ENCODE results near the gene ACTMAP. TPM values are rescaled to one million over a fixed set of nuclear protein-coding genes. Genes with fewer than 3 reads are reported as not detected.
A peak's percentile ranks its signal among the peaks of the same experiment; 100 is the strongest.

ACTMAP gene
- polyA plus RNA-seq (2012; ENCODE audit: insufficient read depth, insufficient read length, low read depth) = 21.1 TPM

DNA sequence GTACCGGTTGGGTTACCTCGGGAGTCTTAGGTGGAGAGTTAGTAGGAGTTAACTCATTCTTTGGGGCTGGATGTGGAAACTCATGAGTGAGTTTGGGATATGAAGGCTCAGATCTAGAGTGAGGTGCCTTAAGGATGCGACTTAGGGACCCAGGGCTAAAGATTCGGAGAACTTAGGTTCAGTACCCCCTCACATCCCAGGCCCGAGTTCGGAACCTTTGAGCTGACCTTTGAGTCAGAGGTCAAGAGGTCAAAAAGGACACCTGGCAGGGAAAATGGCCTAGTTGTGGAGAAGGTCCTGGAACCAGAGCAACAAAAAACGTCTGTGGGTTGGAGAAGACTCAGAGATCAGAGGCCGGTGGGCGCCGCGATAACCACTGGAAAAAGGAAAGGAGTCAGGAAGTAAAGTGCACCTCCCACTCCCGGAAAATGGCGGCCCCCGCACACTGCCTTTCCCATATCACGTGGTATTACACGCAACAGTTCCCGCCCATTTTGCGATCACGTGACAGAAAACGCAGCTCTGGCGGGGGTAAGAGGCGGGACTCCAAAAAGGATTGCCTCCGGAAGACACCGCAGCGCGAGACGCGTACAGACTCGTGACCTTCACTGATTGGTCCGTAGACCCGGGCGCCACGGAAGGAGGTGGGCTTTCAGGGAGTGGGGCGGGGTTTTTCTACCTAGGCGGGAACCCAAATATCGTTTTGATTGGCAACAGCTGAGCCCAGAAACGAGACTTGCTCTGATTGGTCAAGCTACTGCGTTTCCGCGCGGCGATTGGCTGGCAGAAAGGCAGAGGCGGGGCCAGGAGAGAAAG lies at the start of gene ACTMAP:
ACTMAP (minus strand) TSS at position 420 of the 816 bp plus-strand sequence. CDS start 674 bp downstream, outside the sequence.
- Histone ChIP-seq H3K36me3 (peaks cover 16% of the 10 kb centered on the region), H3K9me3 (no peaks in the 10 kb centered on the region), H3K27me3 (no peaks in the 10 kb centered on the region), H3K4me3 (ENCODE audit: low read depth, low read length) (peak within 1 kb of the TSS; percentile 93), H3K4me1 (peaks cover 3% of the 10 kb centered on the region; the same call in 1 of the 2 replicates)
- peak; percentile 100 for DNase-seq
- TF ChIP-seq, protein P1, sequence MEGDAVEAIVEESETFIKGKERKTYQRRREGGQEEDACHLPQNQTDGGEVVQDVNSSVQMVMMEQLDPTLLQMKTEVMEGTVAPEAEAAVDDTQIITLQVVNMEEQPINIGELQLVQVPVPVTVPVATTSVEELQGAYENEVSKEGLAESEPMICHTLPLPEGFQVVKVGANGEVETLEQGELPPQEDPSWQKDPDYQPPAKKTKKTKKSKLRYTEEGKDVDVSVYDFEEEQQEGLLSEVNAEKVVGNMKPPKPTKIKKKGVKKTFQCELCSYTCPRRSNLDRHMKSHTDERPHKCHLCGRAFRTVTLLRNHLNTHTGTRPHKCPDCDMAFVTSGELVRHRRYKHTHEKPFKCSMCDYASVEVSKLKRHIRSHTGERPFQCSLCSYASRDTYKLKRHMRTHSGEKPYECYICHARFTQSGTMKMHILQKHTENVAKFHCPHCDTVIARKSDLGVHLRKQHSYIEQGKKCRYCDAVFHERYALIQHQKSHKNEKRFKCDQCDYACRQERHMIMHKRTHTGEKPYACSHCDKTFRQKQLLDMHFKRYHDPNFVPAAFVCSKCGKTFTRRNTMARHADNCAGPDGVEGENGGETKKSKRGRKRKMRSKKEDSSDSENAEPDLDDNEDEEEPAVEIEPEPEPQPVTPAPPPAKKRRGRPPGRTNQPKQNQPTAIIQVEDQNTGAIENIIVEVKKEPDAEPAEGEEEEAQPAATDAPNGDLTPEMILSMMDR (IDR thresholded peaks at IDR 0.05; ENCODE audit: low read depth, low read length) = no peak

DNA sequence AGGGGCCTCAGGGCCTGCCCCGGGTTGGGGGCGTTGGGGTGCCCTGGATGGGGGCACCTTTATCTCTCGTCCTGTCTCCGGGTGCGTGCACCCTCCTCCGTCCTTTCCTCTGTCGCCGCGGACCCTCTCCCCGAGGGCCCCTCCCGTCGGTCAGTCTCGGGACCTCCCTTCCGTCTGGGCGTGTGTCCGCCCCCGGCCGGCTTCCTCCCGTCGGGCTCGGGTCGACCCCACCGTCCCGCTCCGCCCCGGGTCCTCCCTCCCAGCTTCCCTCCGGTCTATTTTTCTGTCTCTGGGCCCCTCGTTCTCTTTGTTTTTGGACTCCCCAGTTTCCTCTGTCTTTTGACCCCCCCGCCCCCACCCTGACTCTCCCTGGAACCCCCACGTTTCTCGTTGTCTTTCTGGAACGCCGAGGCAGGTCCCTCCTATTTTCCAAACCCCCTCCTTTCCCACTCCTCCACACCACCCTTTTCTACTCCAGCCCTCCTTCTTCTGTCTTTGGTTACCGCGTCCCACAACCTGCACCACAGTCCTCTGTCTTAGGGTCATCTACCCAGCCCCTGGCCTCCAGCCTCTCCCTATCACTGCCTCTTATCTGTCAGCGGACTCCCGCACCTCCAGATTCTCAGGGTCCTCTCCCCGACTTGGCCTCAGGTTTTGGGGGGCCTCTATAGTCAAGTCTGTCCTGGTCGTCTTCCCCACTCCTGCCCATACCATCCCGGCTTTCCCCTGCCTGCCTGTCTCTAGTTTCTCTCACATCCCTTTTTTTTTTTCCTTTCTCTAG lies 49.5 kb upstream of the ACTMAP start:
- Histone ChIP-seq H3K36me3 (peaks cover 18% of the 10 kb centered on the region), H3K4me1 (peaks cover 20% of the 10 kb centered on the region), H3K9me3 (no peaks in the 10 kb centered on the region), H3K4me3 (ENCODE audit: low read depth, low read length) (peak overlapping the region; percentile 89), H3K27me3 (no peaks in the 10 kb centered on the region)
- TF ChIP-seq, protein P1 (IDR thresholded peaks at IDR 0.05; ENCODE audit: low read depth, low read length) = no peak
- DNase-seq = peak; percentile 44

- peak; percentile 100 for DNase-seq
- H3K36me3 ChIP-seq = peaks cover 18% of the 10 kb centered on the region
- TF ChIP-seq, protein P1 (IDR thresholded peaks at IDR 0.05; ENCODE audit: low read depth, low read length) = no peak
- no peaks in the 10 kb centered on the region for H3K9me3 ChIP-seq
- peaks cover 14% of the 10 kb centered on the region; the same call in 1 of the 2 replicates for H3K4me1 ChIP-seq
- peak within 1 kb of the TSS; percentile 89 for H3K4me3 ChIP-seq (ENCODE audit: low read depth, low read length)
- no peaks in the 10 kb centered on the region for H3K27me3 ChIP-seq
These were observed 48.6 kb upstream of the ACTMAP start, which contains the start of gene EGLN2 for GRCh38 chr19:40798683-40799557. EGLN2 (plus strand) TSS chr19:40799191; CDS start chr19:40800573, 1,382 bp downstream.

DNA sequence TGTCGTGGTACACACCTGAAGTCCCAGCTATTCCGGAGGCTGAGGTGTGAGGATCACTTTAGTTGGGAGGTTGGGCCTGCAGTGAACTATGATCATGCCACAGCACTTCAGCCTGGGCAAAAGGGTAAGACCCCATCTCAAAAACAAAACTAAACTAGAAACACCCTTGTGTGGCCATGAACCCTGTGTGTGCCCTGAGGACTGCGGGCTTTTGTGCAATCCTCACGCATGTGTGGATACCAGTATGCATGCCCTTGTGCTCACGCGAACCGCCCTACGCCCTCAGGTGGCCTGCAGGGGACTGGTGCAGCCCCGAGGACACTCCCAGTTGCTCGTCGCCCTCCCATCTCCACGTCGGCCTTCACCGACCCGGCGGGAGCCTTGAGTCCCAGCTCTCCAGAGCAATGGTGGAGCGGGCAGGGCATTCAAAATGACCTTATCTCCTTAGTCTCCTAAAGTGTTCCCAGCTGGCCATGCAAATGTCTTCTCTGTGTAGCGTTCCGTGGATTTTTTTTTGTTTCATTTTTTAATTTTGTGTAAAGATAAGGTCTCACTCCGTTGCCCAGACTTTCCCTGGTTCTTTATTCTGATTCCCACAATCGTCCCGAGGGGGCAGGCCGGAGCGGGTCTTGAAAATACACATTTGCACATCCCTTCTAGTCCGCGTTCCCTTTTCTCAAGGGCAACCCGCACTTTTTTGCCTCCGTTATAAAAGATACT lies 47.8 kb upstream of the ACTMAP start:
- H3K4me3 ChIP-seq (ENCODE audit: low read depth, low read length) = peak overlapping the region; percentile 71
- no peaks in the 10 kb centered on the region for H3K27me3 ChIP-seq
- TF ChIP-seq, protein P1 (IDR thresholded peaks at IDR 0.05; ENCODE audit: low read depth, low read length) = peak; percentile 53
- DNase-seq = peak; percentile 73
- peaks cover 6% of the 10 kb centered on the region; the same call in 1 of the 2 replicates for H3K4me1 ChIP-seq
- H3K9me3 ChIP-seq = no peaks in the 10 kb centered on the region
- peaks cover 13% of the 10 kb centered on the region for H3K36me3 ChIP-seq

All from BE2C (cell line).